GM19468 (cell line): ENCODE measurements around the gene PRSS16.
"Not testable (repeated sequence)": the region's sequence is repeated elsewhere in the genome, so short reads cannot be mapped to it uniquely, and the experiment has no call there.

Source experiments
- ATAC-seq: cut with Tn5 transposase; IDR thresholded peaks from one replicate; pipeline ENCODE4 v1.9.1; 2021; ENCODE audit warnings: mild to moderate bottlenecking, moderate library complexity, moderate number of reproducible peaks; ENCODE audit not compliant: unreplicated experiment; ENCODE audit errors: extremely low read depth

Gene PRSS16, protein sequence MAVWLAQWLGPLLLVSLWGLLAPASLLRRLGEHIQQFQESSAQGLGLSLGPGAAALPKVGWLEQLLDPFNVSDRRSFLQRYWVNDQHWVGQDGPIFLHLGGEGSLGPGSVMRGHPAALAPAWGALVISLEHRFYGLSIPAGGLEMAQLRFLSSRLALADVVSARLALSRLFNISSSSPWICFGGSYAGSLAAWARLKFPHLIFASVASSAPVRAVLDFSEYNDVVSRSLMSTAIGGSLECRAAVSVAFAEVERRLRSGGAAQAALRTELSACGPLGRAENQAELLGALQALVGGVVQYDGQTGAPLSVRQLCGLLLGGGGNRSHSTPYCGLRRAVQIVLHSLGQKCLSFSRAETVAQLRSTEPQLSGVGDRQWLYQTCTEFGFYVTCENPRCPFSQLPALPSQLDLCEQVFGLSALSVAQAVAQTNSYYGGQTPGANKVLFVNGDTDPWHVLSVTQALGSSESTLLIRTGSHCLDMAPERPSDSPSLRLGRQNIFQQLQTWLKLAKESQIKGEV

GRCh38 chr6:27247133-27247836 is at the start of gene PRSS16:
PRSS16 (plus strand) TSS chr6:27247701; CDS start chr6:27247738, 37 bp downstream.
- ATAC-seq = no peak

GRCh38 chr6:27205375-27206278 is 41.9 kb upstream of the PRSS16 start:
- no peak for ATAC-seq

- no peak for ATAC-seq
Observed at GRCh38 chr6:27206806-27207205, 40.7 kb upstream of the PRSS16 start.

GRCh38 chr6:27208042-27208441 is 39.5 kb upstream of the PRSS16 start:
- ATAC-seq = no peak

- no peak for ATAC-seq
Observed at GRCh38 chr6:27209196-27209595, 38.3 kb upstream of the PRSS16 start.

- no peak for ATAC-seq
Observed at GRCh38 chr6:27209659-27210269, 37.7 kb upstream of the PRSS16 start.

DNA sequence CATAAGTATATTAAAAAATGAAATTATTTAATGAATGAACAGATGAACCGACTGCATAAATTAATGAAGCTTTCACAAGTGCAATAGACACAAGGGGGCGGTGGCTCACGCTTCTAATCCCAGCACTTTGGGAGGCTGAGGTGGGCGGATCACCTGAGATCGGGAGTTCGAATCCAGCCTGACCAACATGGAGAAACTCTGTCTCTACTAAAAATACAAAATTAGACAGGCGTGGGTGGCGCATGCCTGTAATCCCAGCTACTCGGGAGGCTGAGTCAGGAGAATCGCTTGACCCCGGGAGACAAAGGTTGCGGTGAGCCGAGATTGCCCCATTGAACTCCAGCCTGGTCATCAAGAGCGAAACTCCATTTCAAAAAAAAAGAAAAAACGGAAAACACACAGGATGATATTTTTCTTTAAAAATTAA is 34.4 kb upstream of the PRSS16 start:
- ATAC-seq = not testable (repeated sequence)

- no peak for ATAC-seq
Observed at GRCh38 chr6:27213544-27214125, 33.9 kb upstream of the PRSS16 start.

DNA sequence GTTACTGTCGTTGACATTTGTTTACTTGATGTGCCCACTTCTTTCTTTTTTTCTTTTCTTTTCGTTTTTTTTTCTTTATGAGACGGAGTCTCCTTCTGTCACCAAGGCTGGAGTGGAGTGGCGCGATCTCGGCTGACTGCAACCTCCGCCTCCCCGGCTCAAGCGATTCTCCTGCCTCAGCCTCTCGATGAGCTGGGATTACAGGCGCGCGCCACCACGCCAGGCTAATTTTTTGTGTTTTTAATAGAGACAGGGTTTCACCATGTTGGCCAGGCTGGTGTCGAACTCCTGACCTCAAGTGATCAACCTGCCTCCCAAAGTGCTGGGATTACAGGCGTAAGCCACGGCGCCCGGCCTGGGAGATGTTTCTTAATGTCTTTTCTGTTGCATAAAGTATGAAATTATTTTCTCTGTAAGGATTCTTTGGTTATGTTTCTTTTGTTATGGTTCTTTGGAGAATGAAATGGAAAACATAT is 33.3 kb upstream of the PRSS16 start:
- ATAC-seq = no peak

GRCh38 chr6:27216874-27217273 is 30.6 kb upstream of the PRSS16 start:
- ATAC-seq = no peak

DNA sequence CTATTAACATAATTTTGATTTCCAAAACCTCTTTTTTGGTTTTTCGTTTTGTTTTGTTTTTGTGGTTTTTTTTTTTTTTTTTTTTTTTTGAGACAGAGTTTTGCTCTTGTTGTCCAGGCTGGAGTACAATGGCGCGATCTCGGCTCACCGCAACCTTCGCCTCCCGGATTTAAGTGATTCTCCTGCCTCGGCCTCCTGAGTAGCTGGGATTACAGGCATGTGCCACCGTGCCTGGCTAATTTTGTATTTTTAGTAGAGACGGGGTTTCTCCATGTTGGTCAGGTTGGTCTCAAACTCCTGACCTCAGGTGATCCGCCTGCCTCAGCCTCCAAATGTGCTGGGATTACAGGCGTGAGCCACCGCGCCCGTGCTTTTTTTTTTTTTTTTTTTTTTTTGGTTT is 24.5 kb upstream of the PRSS16 start:
- ATAC-seq = not testable (repeated sequence)

DNA sequence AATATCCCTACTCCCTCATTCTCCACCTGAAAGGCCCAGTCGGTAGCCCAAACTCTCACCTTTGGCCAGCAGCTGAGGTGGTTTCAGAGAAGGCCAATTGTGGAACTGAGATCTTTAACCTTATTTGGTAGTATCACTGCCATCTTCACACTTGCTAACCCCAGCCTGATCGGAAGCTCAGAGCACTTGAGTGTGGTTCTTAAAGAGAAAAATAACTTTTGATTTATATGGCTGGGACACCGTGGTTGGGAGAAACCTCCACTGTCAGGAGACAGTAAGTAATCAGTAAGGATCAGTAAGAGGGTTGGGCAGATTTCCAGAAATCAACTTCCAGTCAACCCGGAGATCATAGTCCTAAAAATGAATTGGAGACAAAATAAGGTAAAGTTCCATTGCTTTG is 22.8 kb upstream of the PRSS16 start:
- no peak for ATAC-seq

DNA sequence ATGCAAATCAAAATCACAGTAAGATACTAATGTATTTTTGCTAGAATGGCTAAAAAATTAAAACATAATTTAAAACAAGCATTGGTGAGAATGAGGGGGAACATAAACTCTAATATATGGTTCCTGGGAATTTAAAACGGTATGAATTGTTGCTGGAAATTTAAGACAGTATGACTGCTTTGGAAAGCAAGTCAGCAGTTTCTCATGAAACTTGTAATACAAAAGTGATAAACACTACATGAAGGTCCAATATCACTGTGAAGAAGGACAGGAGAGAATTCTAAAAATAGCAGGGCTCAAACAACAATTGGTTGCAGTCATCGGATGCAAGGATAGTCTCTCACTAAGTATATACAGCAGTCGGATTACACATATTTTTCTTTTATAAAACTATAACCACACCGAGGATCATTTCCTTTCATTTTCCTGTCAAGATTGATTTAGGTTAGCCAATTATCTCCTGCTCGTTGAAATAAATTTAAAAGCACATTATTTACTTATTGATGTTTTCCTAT is 18.5 kb upstream of the PRSS16 start:
- no peak for ATAC-seq

GRCh38 chr6:27230758-27231111 is 16.8 kb upstream of the PRSS16 start:
- ATAC-seq = no peak

GRCh38 chr6:27234576-27234975 is 12.9 kb upstream of the PRSS16 start:
- ATAC-seq = no peak

DNA sequence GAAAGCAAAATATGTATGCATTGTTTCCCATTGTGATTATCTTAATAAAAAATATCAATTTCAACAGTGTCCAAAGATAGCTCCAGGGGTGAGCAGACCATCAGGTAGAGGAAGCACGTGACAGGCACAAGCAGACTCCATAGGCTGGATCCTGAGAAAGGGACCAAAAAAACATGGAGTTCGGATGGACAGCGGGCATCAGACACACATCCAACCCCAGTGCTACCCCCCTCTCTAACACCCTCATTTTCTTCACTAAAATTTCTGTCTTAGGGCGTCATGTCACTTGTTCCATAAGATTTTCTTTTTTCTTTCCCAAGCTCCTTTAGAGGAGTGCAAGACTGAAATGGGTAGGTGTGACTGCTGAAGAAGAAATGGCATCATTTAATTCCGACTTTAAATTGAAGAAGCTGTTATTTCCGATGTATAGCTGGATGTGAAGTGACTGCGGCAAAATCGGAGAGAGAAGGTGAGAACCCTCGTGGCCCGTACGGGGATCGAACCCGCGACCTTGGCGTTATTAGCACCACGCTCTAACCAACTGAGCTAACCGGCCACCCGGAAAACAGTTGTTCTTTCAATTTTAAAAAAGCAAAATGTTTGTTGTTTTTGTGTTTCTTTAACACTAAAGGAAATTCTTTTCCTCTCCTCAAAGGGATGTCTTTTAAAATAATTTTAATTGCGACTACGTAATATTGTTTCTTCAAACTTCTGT is 10.3 kb upstream of the PRSS16 start:
- ATAC-seq = no peak

GRCh38 chr6:27238010-27238983 is 9.2 kb upstream of the PRSS16 start:
- ATAC-seq = no peak

GRCh38 chr6:27239258-27239657 is 8.2 kb upstream of the PRSS16 start:
- no peak for ATAC-seq
